ENCODE data around the gene TPBGL.

DNA sequence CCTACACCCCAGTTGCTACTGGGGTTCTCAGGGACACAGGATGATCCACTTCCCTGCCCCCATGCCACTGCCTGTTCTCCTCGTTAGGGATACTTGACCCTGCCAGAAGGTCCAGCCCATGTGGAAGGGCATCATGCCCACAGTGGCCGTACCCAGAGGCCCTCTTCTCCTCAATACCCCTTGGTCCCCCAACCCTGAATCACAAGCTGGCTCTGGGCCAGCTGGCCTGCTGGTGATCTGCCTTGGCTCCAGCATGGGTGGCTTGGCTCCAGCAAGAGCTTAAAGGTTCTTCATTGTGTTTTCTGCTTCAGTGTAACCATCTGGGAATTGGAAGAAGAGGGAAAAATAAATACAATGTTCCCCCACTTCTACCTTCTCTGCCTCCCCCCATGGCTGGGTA lies 11.1 kb upstream of the TPBGL start:
- TF ChIP-seq, protein P1, sequence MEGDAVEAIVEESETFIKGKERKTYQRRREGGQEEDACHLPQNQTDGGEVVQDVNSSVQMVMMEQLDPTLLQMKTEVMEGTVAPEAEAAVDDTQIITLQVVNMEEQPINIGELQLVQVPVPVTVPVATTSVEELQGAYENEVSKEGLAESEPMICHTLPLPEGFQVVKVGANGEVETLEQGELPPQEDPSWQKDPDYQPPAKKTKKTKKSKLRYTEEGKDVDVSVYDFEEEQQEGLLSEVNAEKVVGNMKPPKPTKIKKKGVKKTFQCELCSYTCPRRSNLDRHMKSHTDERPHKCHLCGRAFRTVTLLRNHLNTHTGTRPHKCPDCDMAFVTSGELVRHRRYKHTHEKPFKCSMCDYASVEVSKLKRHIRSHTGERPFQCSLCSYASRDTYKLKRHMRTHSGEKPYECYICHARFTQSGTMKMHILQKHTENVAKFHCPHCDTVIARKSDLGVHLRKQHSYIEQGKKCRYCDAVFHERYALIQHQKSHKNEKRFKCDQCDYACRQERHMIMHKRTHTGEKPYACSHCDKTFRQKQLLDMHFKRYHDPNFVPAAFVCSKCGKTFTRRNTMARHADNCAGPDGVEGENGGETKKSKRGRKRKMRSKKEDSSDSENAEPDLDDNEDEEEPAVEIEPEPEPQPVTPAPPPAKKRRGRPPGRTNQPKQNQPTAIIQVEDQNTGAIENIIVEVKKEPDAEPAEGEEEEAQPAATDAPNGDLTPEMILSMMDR (conservative IDR thresholded peaks at IDR 0.05): no peak
- no peak for TF ChIP-seq EZH2 (IDR thresholded peaks at IDR 0.05; ENCODE audit: low read depth)

All from PC-9 (cell line).